ENCODE data around the gene MEOX2.

The MEOX2 gene

GRCh38 chr7:15686295-15686956 lies at the start of gene MEOX2:
TSS of gene MEOX2 (minus strand) at chr7:15686683. CDS start at chr7:15686402, 281 bp downstream.
- DNase-seq (ENCODE audit: low read depth): no peak

GRCh38 chr7:15729746-15730145 lies 43.3 kb upstream of the MEOX2 start:
- DNase-seq (ENCODE audit: low read depth): no peak

- no peak for DNase-seq (ENCODE audit: low read depth)
Observed at GRCh38 chr7:15725051-15725450, 38.6 kb upstream of the MEOX2 start.

- no peak for DNase-seq (ENCODE audit: low read depth)
Observed at GRCh38 chr7:15723841-15724240, 37.4 kb upstream of the MEOX2 start.

GRCh38 chr7:15720849-15721471 lies 34.5 kb upstream of the MEOX2 start:
- DNase-seq (ENCODE audit: low read depth): no peak

GRCh38 chr7:15719311-15719710 lies 32.8 kb upstream of the MEOX2 start:
- no peak for DNase-seq (ENCODE audit: low read depth)

GRCh38 chr7:15715435-15715834 lies 29.0 kb upstream of the MEOX2 start:
- no peak for DNase-seq (ENCODE audit: low read depth)

GRCh38 chr7:15709978-15710377 lies 23.5 kb upstream of the MEOX2 start:
- no peak for DNase-seq (ENCODE audit: low read depth)

GRCh38 chr7:15707570-15707969 lies 21.1 kb upstream of the MEOX2 start:
- no peak for DNase-seq (ENCODE audit: low read depth)

GRCh38 chr7:15703732-15704131 lies 17.2 kb upstream of the MEOX2 start:
- no peak for DNase-seq (ENCODE audit: low read depth)

- no peak for DNase-seq (ENCODE audit: low read depth)
Observed at GRCh38 chr7:15692501-15693020, 6.1 kb upstream of the MEOX2 start.

GRCh38 chr7:15688911-15689310 lies 2.4 kb upstream of the MEOX2 start:
- no peak for DNase-seq (ENCODE audit: low read depth)

GRCh38 chr7:15688279-15688626 lies 1.8 kb upstream of the MEOX2 start:
- no peak for DNase-seq (ENCODE audit: low read depth)

- no peak for DNase-seq (ENCODE audit: low read depth)
Observed at GRCh38 chr7:15687546-15688278, 1.2 kb upstream of the MEOX2 start.

- no peak for DNase-seq (ENCODE audit: low read depth)
Observed at GRCh38 chr7:15686957-15687545, 568 bp upstream of the MEOX2 start.

- no peak for DNase-seq (ENCODE audit: low read depth)
Observed at GRCh38 chr7:15685358-15686294, 857 bp downstream of the MEOX2 start.

- no peak for DNase-seq (ENCODE audit: low read depth)
Observed at GRCh38 chr7:15684871-15685270, 1.6 kb downstream of the MEOX2 start.

- DNase-seq (ENCODE audit: low read depth): no peak
Observed at GRCh38 chr7:15684111-15684800, 2.2 kb downstream of the MEOX2 start.

GRCh38 chr7:15682751-15683245 lies 3.7 kb downstream of the MEOX2 start:
- DNase-seq (ENCODE audit: low read depth): no peak

GRCh38 chr7:15682111-15682510 lies 4.4 kb downstream of the MEOX2 start:
- no peak for DNase-seq (ENCODE audit: low read depth)

GRCh38 chr7:15681631-15682030 lies 4.9 kb downstream of the MEOX2 start:
- no peak for DNase-seq (ENCODE audit: low read depth)

Measured in stimulated activated CD8-positive, alpha-beta memory T cell treated with anti-CD3 and anti-CD28 coated beads, Interleukin-4, amount 100 ng/mL, for 24 hours (primary cell).